ENCODE results near the gene MIER2. TPM values are rescaled to one million over a fixed set of nuclear protein-coding genes. Genes with fewer than 3 reads are reported as not detected.

The MIER2 gene
- total and polyA plus RNA-seq, 4 donors, result 2.7 to 4.1 (median 3.7) TPM

DNA sequence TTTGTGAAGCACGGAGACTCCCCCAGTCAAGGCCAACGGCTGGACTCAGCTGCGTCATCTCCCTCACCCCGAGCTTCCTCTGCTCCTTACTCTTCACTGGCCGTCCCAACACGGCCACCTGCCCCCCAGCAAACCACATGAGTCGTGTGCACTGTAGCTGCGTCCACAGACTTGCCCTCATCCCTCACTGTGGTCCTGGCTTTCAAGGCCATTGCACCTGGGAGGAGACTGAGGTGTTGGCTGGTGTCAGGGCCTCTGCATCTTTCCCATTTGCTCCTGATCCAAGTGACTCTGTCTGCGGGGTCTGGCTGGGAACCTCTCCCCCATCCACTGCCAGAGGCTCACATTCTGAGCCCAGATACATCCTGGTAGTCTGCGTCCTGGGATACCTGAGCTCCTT lies 64.9 kb downstream of the MIER2 start:
- TF ChIP-seq, protein P1, sequence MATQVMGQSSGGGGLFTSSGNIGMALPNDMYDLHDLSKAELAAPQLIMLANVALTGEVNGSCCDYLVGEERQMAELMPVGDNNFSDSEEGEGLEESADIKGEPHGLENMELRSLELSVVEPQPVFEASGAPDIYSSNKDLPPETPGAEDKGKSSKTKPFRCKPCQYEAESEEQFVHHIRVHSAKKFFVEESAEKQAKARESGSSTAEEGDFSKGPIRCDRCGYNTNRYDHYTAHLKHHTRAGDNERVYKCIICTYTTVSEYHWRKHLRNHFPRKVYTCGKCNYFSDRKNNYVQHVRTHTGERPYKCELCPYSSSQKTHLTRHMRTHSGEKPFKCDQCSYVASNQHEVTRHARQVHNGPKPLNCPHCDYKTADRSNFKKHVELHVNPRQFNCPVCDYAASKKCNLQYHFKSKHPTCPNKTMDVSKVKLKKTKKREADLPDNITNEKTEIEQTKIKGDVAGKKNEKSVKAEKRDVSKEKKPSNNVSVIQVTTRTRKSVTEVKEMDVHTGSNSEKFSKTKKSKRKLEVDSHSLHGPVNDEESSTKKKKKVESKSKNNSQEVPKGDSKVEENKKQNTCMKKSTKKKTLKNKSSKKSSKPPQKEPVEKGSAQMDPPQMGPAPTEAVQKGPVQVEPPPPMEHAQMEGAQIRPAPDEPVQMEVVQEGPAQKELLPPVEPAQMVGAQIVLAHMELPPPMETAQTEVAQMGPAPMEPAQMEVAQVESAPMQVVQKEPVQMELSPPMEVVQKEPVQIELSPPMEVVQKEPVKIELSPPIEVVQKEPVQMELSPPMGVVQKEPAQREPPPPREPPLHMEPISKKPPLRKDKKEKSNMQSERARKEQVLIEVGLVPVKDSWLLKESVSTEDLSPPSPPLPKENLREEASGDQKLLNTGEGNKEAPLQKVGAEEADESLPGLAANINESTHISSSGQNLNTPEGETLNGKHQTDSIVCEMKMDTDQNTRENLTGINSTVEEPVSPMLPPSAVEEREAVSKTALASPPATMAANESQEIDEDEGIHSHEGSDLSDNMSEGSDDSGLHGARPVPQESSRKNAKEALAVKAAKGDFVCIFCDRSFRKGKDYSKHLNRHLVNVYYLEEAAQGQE (IDR thresholded peaks at IDR 0.05), result no peak
- no peak for TF ChIP-seq FOXA2 (IDR thresholded peaks at IDR 0.05)
- no peak overlapping the region for H3K9ac ChIP-seq (ENCODE audit: low read depth in 1 of 2, low read length in 2 of 2)
- no peaks in the 10 kb centered on the region for H3K4me1 ChIP-seq (ENCODE audit: control insufficient read depth in 4 of 4, insufficient read depth in 4 of 4, low read length in 3 of 4)
- peaks cover 0 to 2% (median 0%) of the 10 kb centered on the region in 4 donors for H3K27me3 ChIP-seq (ENCODE audit: control insufficient read depth in 4 of 4, insufficient read depth in 4 of 4, low read length in 3 of 4)
- 80% methylated on average over 10 of the region's 10 CpGs for WGBS
- DNase-seq (ENCODE audit: low spot score), result no peak
- no peak overlapping the region for H3K4me3 ChIP-seq (ENCODE audit: low read depth in 1 of 3, low read length in 3 of 3)
- no peaks in the 10 kb centered on the region for H3K36me3 ChIP-seq (ENCODE audit: control insufficient read depth in 4 of 4, insufficient read depth in 3 of 4, low read depth in 1 of 4, low read length in 3 of 4)
- no peaks in the 10 kb centered on the region for H3K9me3 ChIP-seq (ENCODE audit: control insufficient read depth in 4 of 4, low read length in 3 of 4)
- H3K27ac ChIP-seq (ENCODE audit: low read depth in 1 of 2, low read length in 2 of 2), result no peak overlapping the region

DNA sequence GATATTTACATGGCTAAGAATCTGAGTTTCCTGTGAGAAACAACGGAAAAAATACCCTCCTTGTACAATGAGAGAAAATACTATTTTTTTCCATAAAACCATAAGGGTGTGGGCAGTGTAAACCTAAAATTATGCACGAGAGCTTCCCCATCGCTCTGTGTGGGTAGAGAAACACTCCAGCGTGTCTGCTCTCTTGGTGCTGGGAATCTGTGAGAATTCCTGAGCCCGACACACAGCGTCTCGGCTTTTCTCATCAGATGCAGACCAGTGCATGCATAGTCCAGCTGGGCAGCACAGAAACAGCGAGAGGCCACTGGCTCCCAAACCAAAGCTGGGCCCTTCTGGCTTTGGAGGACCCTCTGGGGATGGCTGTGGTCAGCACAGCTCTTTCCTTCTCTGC lies 65.4 kb downstream of the MIER2 start:
- Histone ChIP-seq H3K4me3 (ENCODE audit: low read depth in 1 of 3, low read length in 3 of 3) (no peak overlapping the region), H3K27me3 (ENCODE audit: control insufficient read depth in 4 of 4, insufficient read depth in 4 of 4, low read length in 3 of 4) (peaks cover 0 to 2% (median 0%) of the 10 kb centered on the region in 4 donors), H3K9ac (ENCODE audit: low read depth in 1 of 2, low read length in 2 of 2) (no peak overlapping the region), H3K36me3 (ENCODE audit: control insufficient read depth in 4 of 4, insufficient read depth in 3 of 4, low read depth in 1 of 4, low read length in 3 of 4) (no peaks in the 10 kb centered on the region), H3K4me1 (ENCODE audit: control insufficient read depth in 4 of 4, insufficient read depth in 4 of 4, low read length in 3 of 4) (no peaks in the 10 kb centered on the region), H3K9me3 (ENCODE audit: control insufficient read depth in 4 of 4, low read length in 3 of 4) (no peaks in the 10 kb centered on the region), H3K27ac (ENCODE audit: low read depth in 1 of 2, low read length in 2 of 2) (no peak overlapping the region)
- no peak for DNase-seq (ENCODE audit: low spot score)
- TF ChIP-seq FOXA2 (IDR thresholded peaks at IDR 0.05) (no peak), RAD21 (IDR thresholded peaks at IDR 0.05) (no peak), YY1 (IDR thresholded peaks at IDR 0.05) (no peak), GABPA (IDR thresholded peaks at IDR 0.05 in 1 of 2, conservative IDR thresholded peaks at IDR 0.05 in 1 of 2) (no peak), JUND (IDR thresholded peaks at IDR 0.05) (no peak), HNF4G (IDR thresholded peaks at IDR 0.05) (no peak), SP1 (IDR thresholded peaks at IDR 0.05) (no peak), RXRA (IDR thresholded peaks at IDR 0.05) (no peak)
- TF ChIP-seq, protein P2, sequence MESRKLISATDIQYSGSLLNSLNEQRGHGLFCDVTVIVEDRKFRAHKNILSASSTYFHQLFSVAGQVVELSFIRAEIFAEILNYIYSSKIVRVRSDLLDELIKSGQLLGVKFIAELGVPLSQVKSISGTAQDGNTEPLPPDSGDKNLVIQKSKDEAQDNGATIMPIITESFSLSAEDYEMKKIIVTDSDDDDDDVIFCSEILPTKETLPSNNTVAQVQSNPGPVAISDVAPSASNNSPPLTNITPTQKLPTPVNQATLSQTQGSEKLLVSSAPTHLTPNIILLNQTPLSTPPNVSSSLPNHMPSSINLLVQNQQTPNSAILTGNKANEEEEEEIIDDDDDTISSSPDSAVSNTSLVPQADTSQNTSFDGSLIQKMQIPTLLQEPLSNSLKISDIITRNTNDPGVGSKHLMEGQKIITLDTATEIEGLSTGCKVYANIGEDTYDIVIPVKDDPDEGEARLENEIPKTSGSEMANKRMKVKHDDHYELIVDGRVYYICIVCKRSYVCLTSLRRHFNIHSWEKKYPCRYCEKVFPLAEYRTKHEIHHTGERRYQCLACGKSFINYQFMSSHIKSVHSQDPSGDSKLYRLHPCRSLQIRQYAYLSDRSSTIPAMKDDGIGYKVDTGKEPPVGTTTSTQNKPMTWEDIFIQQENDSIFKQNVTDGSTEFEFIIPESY (IDR thresholded peaks at IDR 0.05), result no peak
- TF ChIP-seq, protein P1 (IDR thresholded peaks at IDR 0.05), result no peak
- TF ChIP-seq, protein P3, sequence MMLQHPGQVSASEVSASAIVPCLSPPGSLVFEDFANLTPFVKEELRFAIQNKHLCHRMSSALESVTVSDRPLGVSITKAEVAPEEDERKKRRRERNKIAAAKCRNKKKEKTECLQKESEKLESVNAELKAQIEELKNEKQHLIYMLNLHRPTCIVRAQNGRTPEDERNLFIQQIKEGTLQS (IDR thresholded peaks at IDR 0.05), result no peak
- 86% methylated on average over 8 of the region's 8 CpGs for WGBS

Data from liver (tissue), 9 donors.